Mesendoderm (in vitro differentiated cells): ENCODE data around the gene SHFL.

Experiments used
- DNase-seq: peaks from one replicate; pipeline ENCODE4 v3.0.0; 2013
- H2AK5ac ChIP-seq: 2 replicates; pipeline ENCODE4 v1.6.1; 2013; ENCODE audit warnings: low read length, inconsistent platforms
- H2BK120ac ChIP-seq: 2 replicates; pipeline ENCODE4 v1.6.1; 2013; ENCODE audit warnings: low read depth, mild to moderate bottlenecking, low read length, moderate library complexity, mixed read lengths
- H2BK15ac ChIP-seq: replicated peaks from 2 replicates; pipeline ENCODE4 v1.6.1; 2013; ENCODE audit warnings: low read depth, mild to moderate bottlenecking, moderate library complexity
- H2BK5ac ChIP-seq: 2 replicates; pipeline ENCODE4 v1.6.1; 2013; ENCODE audit warnings: low read length, inconsistent platforms
- H3K18ac ChIP-seq: 2 replicates; pipeline ENCODE4 v1.6.1; 2013; ENCODE audit warnings: mild to moderate bottlenecking, low read length, mixed read lengths
- H3K23ac ChIP-seq: one replicate; pipeline ENCODE4 v1.6.1; 2013; ENCODE audit warnings: low read length
- H3K27ac ChIP-seq: 2 replicates; pipeline ENCODE4 v1.5.1; 2013; ENCODE audit warnings: low read depth, mild to moderate bottlenecking, inconsistent platforms, low read length, moderate library complexity
- H3K27me3 ChIP-seq: 2 replicates; pipeline ENCODE4 v1.6.1; 2013; ENCODE audit warnings: low read length, control low read depth, mild to moderate bottlenecking, inconsistent platforms; ENCODE audit not compliant: insufficient read depth, poor library complexity
- H3K36me3 ChIP-seq: 2 replicates; pipeline ENCODE4 v1.6.1; 2013; ENCODE audit warnings: low read length, inconsistent platforms; ENCODE audit not compliant: control insufficient read depth, insufficient read depth
- H3K4ac ChIP-seq: one replicate; pipeline ENCODE4 v1.6.1; 2013; ENCODE audit warnings: low read depth, mild to moderate bottlenecking, low read length, moderate library complexity
- H3K4me1 ChIP-seq: 2 replicates; pipeline ENCODE4 v1.6.1; 2013; ENCODE audit warnings: low read depth, low read length, inconsistent platforms; ENCODE audit not compliant: control insufficient read depth
- H3K4me2 ChIP-seq: 2 replicates; pipeline ENCODE4 v1.6.1; 2013; ENCODE audit warnings: low read length
- H3K4me3 ChIP-seq: 2 replicates; pipeline ENCODE4 v1.5.1; 2013; ENCODE audit warnings: mild to moderate bottlenecking, low read length
- H3K56ac ChIP-seq: one replicate; pipeline ENCODE4 v1.6.1; 2013; ENCODE audit warnings: low read length
- H3K79me1 ChIP-seq: 2 replicates; pipeline ENCODE4 v1.6.1; 2013; ENCODE audit warnings: low read length, inconsistent platforms
- H3K79me2 ChIP-seq: 2 replicates; pipeline ENCODE4 v1.6.1; 2013; ENCODE audit warnings: mild to moderate bottlenecking, low read length; ENCODE audit not compliant: control insufficient read depth, insufficient read depth
- H3K9ac ChIP-seq: 2 replicates; pipeline ENCODE4 v1.6.1; 2013; ENCODE audit warnings: low read length, inconsistent platforms
- H4K5ac ChIP-seq: one replicate; pipeline ENCODE4 v1.6.1; 2013; ENCODE audit warnings: low read length
- H4K8ac ChIP-seq: one replicate; pipeline ENCODE4 v1.6.1; 2013; ENCODE audit warnings: low read depth, mild to moderate bottlenecking, control low read depth, low read length, moderate library complexity
- WGBS: extraction: QIAGEN DNeasy Blood & Tissue Kit; methylation state at CpG from one replicate; pipeline ENCODE4 v1.1.7; 2013; ENCODE audit warnings: low lambda C conversion rate, missing lambda C conversion rate; ENCODE audit not compliant: insufficient coverage; ENCODE audit errors: extremely low coverage; 5-methylcytosine and 5-hydroxymethylcytosine counted together

Gene SHFL

GRCh38 chr19:10089801-10090375 is 3.8 kb downstream of the SHFL start:
- Histone ChIP-seq H3K79me1 (no peaks in the 10 kb centered on the region), H4K5ac (no peak overlapping the region), H3K79me2 (no peaks in the 10 kb centered on the region), H4K8ac (no peak overlapping the region), H2AK5ac (no peak overlapping the region), H2BK120ac (no peak overlapping the region), H3K9ac (no peak overlapping the region), H3K27me3 (no peaks in the 10 kb centered on the region), H3K4me1 (no peaks in the 10 kb centered on the region), H3K4me2 (no peak overlapping the region), H3K4ac (no peak overlapping the region), H2BK5ac (no peak overlapping the region), H3K23ac (no peak overlapping the region), H3K56ac (no peak overlapping the region), H2BK15ac (no peak overlapping the region), H3K18ac (no peak overlapping the region), H3K27ac (no peak overlapping the region), H3K36me3 (no peaks in the 10 kb centered on the region), H3K4me3 (no peak overlapping the region)
- no peak for DNase-seq
- no CpG with 5 or more reads among the region's 15 CpGs for WGBS

- H3K79me2 ChIP-seq, result no peaks in the 10 kb centered on the region
- no peak overlapping the region for H3K56ac ChIP-seq
- H3K27me3 ChIP-seq, result peaks cover 2% of the 10 kb centered on the region
- no peak overlapping the region for H2BK5ac ChIP-seq
- no peak overlapping the region for H4K5ac ChIP-seq
- H3K79me1 ChIP-seq, result no peaks in the 10 kb centered on the region
- no peak overlapping the region for H3K18ac ChIP-seq
- H3K36me3 ChIP-seq, result no peaks in the 10 kb centered on the region
- no peak overlapping the region for H3K4ac ChIP-seq
- H4K8ac ChIP-seq, result no peak overlapping the region
- no peak for DNase-seq
- WGBS, result no CpG with 5 or more reads among the region's 17 CpGs
- no peak overlapping the region for H3K4me3 ChIP-seq
- no peak overlapping the region for H2BK15ac ChIP-seq
- H2AK5ac ChIP-seq, result no peak overlapping the region
- H3K9ac ChIP-seq, result no peak overlapping the region
- no peak overlapping the region for H3K4me2 ChIP-seq
- no peak overlapping the region for H3K23ac ChIP-seq
- no peak overlapping the region for H2BK120ac ChIP-seq
- no peaks in the 10 kb centered on the region for H3K4me1 ChIP-seq
- H3K27ac ChIP-seq, result no peak overlapping the region
Observed at GRCh38 chr19:10091370-10091687, 5.2 kb downstream of the SHFL start.

- H4K8ac ChIP-seq, result no peak overlapping the region
- H3K27me3 ChIP-seq, result peaks cover 2% of the 10 kb centered on the region
- H3K79me1 ChIP-seq, result no peaks in the 10 kb centered on the region
- DNase-seq, result no peak
- H3K56ac ChIP-seq, result no peak overlapping the region
- no peak overlapping the region for H3K23ac ChIP-seq
- H4K5ac ChIP-seq, result no peak overlapping the region
- H3K27ac ChIP-seq, result no peak overlapping the region
- H3K4me1 ChIP-seq, result no peaks in the 10 kb centered on the region
- no peaks in the 10 kb centered on the region for H3K79me2 ChIP-seq
- H3K4me3 ChIP-seq, result no peak overlapping the region
- H3K36me3 ChIP-seq, result no peaks in the 10 kb centered on the region
- WGBS, result no CpG with 5 or more reads among the region's 13 CpGs
- no peak overlapping the region for H2BK120ac ChIP-seq
- H3K9ac ChIP-seq, result no peak overlapping the region
- no peak overlapping the region for H3K4ac ChIP-seq
- no peak overlapping the region for H2BK5ac ChIP-seq
- H2BK15ac ChIP-seq, result no peak overlapping the region
- no peak overlapping the region for H3K18ac ChIP-seq
- no peak overlapping the region for H2AK5ac ChIP-seq
- no peak overlapping the region for H3K4me2 ChIP-seq
Observed at GRCh38 chr19:10091895-10092641, 6.0 kb downstream of the SHFL start.

GRCh38 chr19:10092648-10093294 is 6.7 kb downstream of the SHFL start:
- H3K9ac ChIP-seq, result no peak overlapping the region
- no peak overlapping the region for H3K4ac ChIP-seq
- no peak overlapping the region for H4K8ac ChIP-seq
- H2BK5ac ChIP-seq, result no peak overlapping the region
- no peaks in the 10 kb centered on the region for H3K79me2 ChIP-seq
- no peaks in the 10 kb centered on the region for H3K36me3 ChIP-seq
- H3K79me1 ChIP-seq, result no peaks in the 10 kb centered on the region
- no peak overlapping the region for H2AK5ac ChIP-seq
- H3K4me2 ChIP-seq, result no peak overlapping the region
- H3K23ac ChIP-seq, result no peak overlapping the region
- no peak overlapping the region for H2BK15ac ChIP-seq
- H3K4me1 ChIP-seq, result no peaks in the 10 kb centered on the region
- H3K27me3 ChIP-seq, result peaks cover 2% of the 10 kb centered on the region
- WGBS, result no CpG with 5 or more reads among the region's 9 CpGs
- H3K18ac ChIP-seq, result no peak overlapping the region
- H3K27ac ChIP-seq, result no peak overlapping the region
- DNase-seq, result no peak
- H2BK120ac ChIP-seq, result no peak overlapping the region
- no peak overlapping the region for H4K5ac ChIP-seq
- H3K56ac ChIP-seq, result no peak overlapping the region
- H3K4me3 ChIP-seq, result no peak overlapping the region

GRCh38 chr19:10093295-10094186 is 7.4 kb downstream of the SHFL start:
- H3K4me3 ChIP-seq, result no peak overlapping the region
- H3K27me3 ChIP-seq, result peaks cover 2% of the 10 kb centered on the region
- H3K4me1 ChIP-seq, result no peaks in the 10 kb centered on the region
- WGBS, result no CpG with 5 or more reads among the region's 22 CpGs
- DNase-seq, result peak; percentile 44
- no peak overlapping the region for H4K5ac ChIP-seq
- no peak overlapping the region for H2BK120ac ChIP-seq
- H3K79me2 ChIP-seq, result no peaks in the 10 kb centered on the region
- H3K18ac ChIP-seq, result no peak overlapping the region
- H3K4me2 ChIP-seq, result no peak overlapping the region
- no peaks in the 10 kb centered on the region for H3K79me1 ChIP-seq
- no peak overlapping the region for H2AK5ac ChIP-seq
- no peak overlapping the region for H2BK15ac ChIP-seq
- no peak overlapping the region for H3K27ac ChIP-seq
- H2BK5ac ChIP-seq, result no peak overlapping the region
- no peak overlapping the region for H3K23ac ChIP-seq
- H3K4ac ChIP-seq, result no peak overlapping the region
- no peak overlapping the region for H4K8ac ChIP-seq
- H3K36me3 ChIP-seq, result no peaks in the 10 kb centered on the region
- H3K56ac ChIP-seq, result no peak overlapping the region
- no peak overlapping the region for H3K9ac ChIP-seq
